ENCODE results near the gene NIPBL. TPM values are rescaled to one million over a fixed set of nuclear protein-coding genes. Genes with fewer than 3 reads are reported as not detected.

NIPBL gene
- total and polyA plus RNA-seq, 2 of the 13 experiments (the other 11 are each of a cell fraction or from before 2014, with no cell fraction given) = 12.3 to 32.3 TPM

- ChIA-PET POLR2A (no interaction called here), CTCF (ENCODE audit: low intra/inter-chr PET ratio, low total read pairs) (no interaction called here)
- in situ Hi-C loops (cut with HindIII; ENCODE audit: extremely low pct_ligation_motif_present, low pct_unique_long_range_greater_than_20kb) (no loop called here), intact Hi-C loops (cut with micrococcal nuclease; ENCODE audit: unreplicated experiment) (no loop called here)
- ATAC-seq (no peak), FAIRE-seq (no peak), DNase-seq (ENCODE audit: low spot score) (no peak)
- Histone ChIP-seq H4K20me1 (ENCODE audit: insufficient read depth, low read length) (peaks cover 62% of the 10 kb centered on the region), H3K9me3 (ENCODE audit: low read length) (no peaks in the 10 kb centered on the region), H3K27me3 (ENCODE audit: control insufficient read depth in 1 of 2, insufficient read depth in 2 of 2, low read length in 2 of 2) (no peaks in the 10 kb centered on the region), H2AFZ (ENCODE audit: low read length) (no peak overlapping the region), H3K27ac (ENCODE audit: extremely low read length, insufficient read depth, low read length) (no peak overlapping the region), H3K4me3 (replicated peaks in 1 of 3; ENCODE audit: insufficient read depth in 1 of 3, low read depth in 2 of 3, low read length in 3 of 3) (no peak overlapping the region), H3K36me3 (replicated peaks in 1 of 2; ENCODE audit: control insufficient read depth in 1 of 2, insufficient read depth in 2 of 2, low read length in 2 of 2) (peaks cover 0 to 6% of the 10 kb centered on the region in 2 experiments; a peak in 3 of 5 replicates), H3K9ac (ENCODE audit: insufficient read depth, low read depth, low read length) (no peak overlapping the region), H3K79me2 (ENCODE audit: insufficient read depth, low read length) (peaks cover 100% of the 10 kb centered on the region), H3K4me2 (ENCODE audit: low read depth, low read length) (no peak overlapping the region), H3K4me1 (ENCODE audit: insufficient read depth, low read length) (peaks cover 43% of the 10 kb centered on the region)
- TF ChIP-seq ZNF335 (CRISPR knock-in tag; IDR thresholded peaks at IDR 0.05) (no peak), ZNF687 (CRISPR knock-in tag; IDR thresholded peaks at IDR 0.05) (0 out of 2 replicates have a peak, but pooled peaks have one; percentile 10)
- BruUV-seq (replicated peaks) = no TSS peak
- over 99% methylated on average over 10 of the region's 10 CpGs for WGBS (ENCODE audit: low lambda C conversion rate)
These were observed 8.6 kb downstream of the NIPBL start for GRCh38 chr5:36885149-36885548.

All from HepG2 (cell line).